K562 (cell line): Measurements from ENCODE around the gene TMEM243. TPM values are rescaled to one million over a fixed set of nuclear protein-coding genes. Genes with fewer than 3 reads are reported as not detected.

Experiments
- ARID2 ChIP-seq: fragments of 450-650 bp; IDR thresholded peaks from 2 replicates; pipeline ENCODE4 v1.6.1; 2017; ENCODE audit warnings: antibody characterized with exemption, mild to moderate bottlenecking
- CHD1 ChIP-seq: fragments of 200-600 bp; sonication (generic); IDR thresholded peaks from one replicate; pipeline ENCODE4 v1.6.1; 2012; ENCODE audit warnings: mild to moderate bottlenecking, moderate library complexity, low read length, inconsistent platforms
- CTBP1 ChIP-seq: fragments of 450-650 bp; IDR thresholded peaks from 2 replicates; pipeline ENCODE4 v1.6.1; 2016; ENCODE audit warnings: borderline replicate concordance
- IRF9 ChIP-seq: fragments of 450-650 bp; IDR thresholded peaks from 2 replicates; pipeline ENCODE4 v1.6.1; 2016; ENCODE audit warnings: missing biosample characterization, missing genetic modification characterization
- MGA ChIP-seq: fragments of 450-650 bp; IDR thresholded peaks from 2 replicates; pipeline ENCODE4 v1.6.1; 2016; ENCODE audit warnings: mild to moderate bottlenecking, moderate library complexity
- PPARD ChIP-seq: fragments of 250-450 bp; sonication (Bioruptor Pico); IDR thresholded peaks from 2 replicates; pipeline ENCODE4 v1.8.0; 2022; ENCODE audit warnings: inconsistent platforms, mild to moderate bottlenecking, moderate library complexity
- SMARCC2 ChIP-seq: fragments of 450-650 bp; IDR thresholded peaks from 2 replicates; pipeline ENCODE4 v1.6.1; 2017; ENCODE audit warnings: antibody characterized with exemption, moderate library complexity, mild to moderate bottlenecking, low read depth
- TAF7 ChIP-seq: fragments of 450-650 bp; IDR thresholded peaks from 2 replicates; pipeline ENCODE4 v1.6.1; 2016; ENCODE audit warnings: missing genetic modification characterization, missing compliant biosample characterization
- THRB ChIP-seq: fragments of 450-650 bp; formaldehyde crosslinking; conservative IDR thresholded peaks from 2 replicates; pipeline ENCODE4 v1.4.0; 2022; ENCODE audit warnings: mild to moderate bottlenecking, missing genetic modification characterization
- ZEB2 ChIP-seq: fragments of 450-650 bp; IDR thresholded peaks from 2 replicates; pipeline ENCODE4 v1.6.1; 2016
- polyA plus RNA-seq, 8 experiments: library from polyadenylated mRNA; depleted of rRNA in 4 of 8; stranded (reverse) in 5 of 8; unstranded in 3 of 8; fragments of >200 nt; fragmentation: Nextera tagmentation in 2 of 8; fragmentation: Illumina TruSeq in 1 of 8; extraction: Ambion mirVana in 2 of 8; extraction: Trizol in 1 of 8; gene quantifications; 2 replicates each; pipeline versions ENCODE4 v1.2.1 to v1.2.3, GENCODE V29; 2011 to 2014; ENCODE audit warnings: inconsistent platforms in 1 of 8, missing spikeins in 1 of 8
- total RNA-seq, 7 experiments: library from RNA; depleted of rRNA in 6 of 7; stranded (reverse); fragments of >200 nt in 6 of 7; fragmentation: Illumina TruSeq in 2 of 7; extraction: Trizol in 2 of 7; gene quantifications; 2 replicates each; pipeline versions ENCODE4 v1.2.1 to v1.2.3, GENCODE V29; 2011 to 2021; ENCODE audit warnings: low replicate concordance in 1 of 7
- TF ChIP-seq, protein P1 (sequence below): sonication (generic); formaldehyde crosslinking; IDR thresholded peaks from 2 replicates; pipeline ENCODE4 v1.8.0; 2023; ENCODE audit warnings: mild to moderate bottlenecking, missing genetic modification reagents

The TMEM243 gene
- total and polyA plus RNA-seq, 9 of the 15 experiments (the other 6 are each of a cell fraction or from before 2014, with no cell fraction given) = 3.9 to 8.6 (median 6.1) TPM

DNA sequence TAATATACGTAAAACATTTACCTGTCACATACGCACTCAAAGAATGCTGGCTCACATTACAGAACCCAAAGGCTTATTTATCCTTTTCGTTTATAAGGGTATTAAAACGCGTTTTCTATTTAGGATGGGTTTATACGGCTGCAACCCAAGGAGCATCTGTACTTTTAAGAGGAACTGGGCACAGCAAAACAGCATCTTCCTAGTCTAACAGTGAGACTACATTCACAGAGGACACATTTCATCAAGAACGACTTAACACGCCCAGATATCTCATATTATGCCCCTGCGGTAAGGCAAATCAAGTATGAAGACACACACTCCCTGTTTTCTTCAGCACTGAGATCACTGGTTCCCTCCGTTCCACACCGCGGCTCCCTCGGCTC lies 67.8 kb downstream of the TMEM243 start (continued):
- TF ChIP-seq, protein P1, sequence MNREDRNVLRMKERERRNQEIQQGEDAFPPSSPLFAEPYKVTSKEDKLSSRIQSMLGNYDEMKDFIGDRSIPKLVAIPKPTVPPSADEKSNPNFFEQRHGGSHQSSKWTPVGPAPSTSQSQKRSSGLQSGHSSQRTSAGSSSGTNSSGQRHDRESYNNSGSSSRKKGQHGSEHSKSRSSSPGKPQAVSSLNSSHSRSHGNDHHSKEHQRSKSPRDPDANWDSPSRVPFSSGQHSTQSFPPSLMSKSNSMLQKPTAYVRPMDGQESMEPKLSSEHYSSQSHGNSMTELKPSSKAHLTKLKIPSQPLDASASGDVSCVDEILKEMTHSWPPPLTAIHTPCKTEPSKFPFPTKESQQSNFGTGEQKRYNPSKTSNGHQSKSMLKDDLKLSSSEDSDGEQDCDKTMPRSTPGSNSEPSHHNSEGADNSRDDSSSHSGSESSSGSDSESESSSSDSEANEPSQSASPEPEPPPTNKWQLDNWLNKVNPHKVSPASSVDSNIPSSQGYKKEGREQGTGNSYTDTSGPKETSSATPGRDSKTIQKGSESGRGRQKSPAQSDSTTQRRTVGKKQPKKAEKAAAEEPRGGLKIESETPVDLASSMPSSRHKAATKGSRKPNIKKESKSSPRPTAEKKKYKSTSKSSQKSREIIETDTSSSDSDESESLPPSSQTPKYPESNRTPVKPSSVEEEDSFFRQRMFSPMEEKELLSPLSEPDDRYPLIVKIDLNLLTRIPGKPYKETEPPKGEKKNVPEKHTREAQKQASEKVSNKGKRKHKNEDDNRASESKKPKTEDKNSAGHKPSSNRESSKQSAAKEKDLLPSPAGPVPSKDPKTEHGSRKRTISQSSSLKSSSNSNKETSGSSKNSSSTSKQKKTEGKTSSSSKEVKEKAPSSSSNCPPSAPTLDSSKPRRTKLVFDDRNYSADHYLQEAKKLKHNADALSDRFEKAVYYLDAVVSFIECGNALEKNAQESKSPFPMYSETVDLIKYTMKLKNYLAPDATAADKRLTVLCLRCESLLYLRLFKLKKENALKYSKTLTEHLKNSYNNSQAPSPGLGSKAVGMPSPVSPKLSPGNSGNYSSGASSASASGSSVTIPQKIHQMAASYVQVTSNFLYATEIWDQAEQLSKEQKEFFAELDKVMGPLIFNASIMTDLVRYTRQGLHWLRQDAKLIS (CRISPR knock-in tag) = no peak
- TF ChIP-seq ARID2 (no peak), PPARD (no peak), CHD1 (peak; percentile 17), TAF7 (tag) (no peak), SMARCC2 (peak; percentile 66; the same call in 1 of the 2 replicates), MGA (no peak), ZEB2 (0 out of 2 replicates have a peak, but pooled peaks have one; percentile 30), IRF9 (tag) (no peak), CTBP1 (no peak), THRB (CRISPR knock-in tag) (no peak)
